MCF 10A (cell line): ENCODE measurements around the gene ANP32B. TPM values are rescaled to one million over a fixed set of nuclear protein-coding genes. Genes with fewer than 3 reads are reported as not detected.

Experiments
- BruUV-seq: library from RNA; stranded (reverse); fragments of 400-500 nt; replicated peaks from 2 replicates; lab custom pipeline; 2021; lab: Mats Ljungman, UMichigan
- CTCF ChIA-PET: fragments of 300-600 bp; sonication (Branson Sonifier 250); formaldehyde crosslinking; extraction: SDS; loops from one replicate; lab custom pipeline; 2021; ENCODE audit warnings: antibody characterized with exemption, inconsistent platforms; lab: Yijun Ruan, JAX
- POLR2A ChIA-PET: fragments of 300-600, 350-650 bp; sonication (Branson Sonifier 250); formaldehyde crosslinking; extraction: SDS; loops from one replicate; lab custom pipeline; 2020; ENCODE audit warnings: antibody characterized with exemption, inconsistent platforms; lab: Yijun Ruan, JAX
- DNase-seq: peaks from one replicate; pipeline ENCODE4 v3.0.0-alpha.2; 2018; ENCODE audit not compliant: unreplicated experiment
- H3K27ac Mint-ChIP-seq: one replicate; pipeline ENCODE4 v1.8.0; 2022; ENCODE audit warnings: mild to moderate bottlenecking, low read depth, mixed read lengths; ENCODE audit not compliant: unreplicated experiment
- H3K27me3 Mint-ChIP-seq: one replicate; pipeline ENCODE4 v1.8.0; 2022; ENCODE audit warnings: mixed read lengths; ENCODE audit not compliant: insufficient read depth, unreplicated experiment
- H3K36me3 Mint-ChIP-seq: one replicate; pipeline ENCODE4 v1.8.0; 2022; ENCODE audit warnings: mild to moderate bottlenecking, moderate library complexity, mixed read lengths; ENCODE audit not compliant: insufficient read depth, unreplicated experiment
- H3K4me1 Mint-ChIP-seq: one replicate; pipeline ENCODE4 v1.8.0; 2022; ENCODE audit warnings: mixed read lengths; ENCODE audit not compliant: insufficient read depth, unreplicated experiment
- H3K4me3 Mint-ChIP-seq: one replicate; pipeline ENCODE4 v1.8.0; 2022; ENCODE audit warnings: mild to moderate bottlenecking, moderate library complexity, mixed read lengths; ENCODE audit not compliant: unreplicated experiment
- H3K9me3 Mint-ChIP-seq: one replicate; pipeline ENCODE4 v1.8.0; 2022; ENCODE audit warnings: mixed read lengths; ENCODE audit not compliant: unreplicated experiment
- intact Hi-C: fragments of 100-400 bp; cut with micrococcal nuclease; formaldehyde crosslinking; loops from 2 replicates; pipeline ENCODE4 v1.14.1; 2022
- total RNA-seq: library from RNA; stranded (reverse); gene quantifications from 2 replicates; pipeline ENCODE4 v1.2.3, GENCODE V29; 2022
- TF ChIP-seq, protein P1 (sequence below): fragments of 200-600 bp; IDR thresholded peaks from one replicate; pipeline ENCODE4 v1.8.0; 2022; ENCODE audit warnings: antibody characterized with exemption, mild to moderate bottlenecking; ENCODE audit not compliant: unreplicated experiment

ANP32B gene
- total RNA-seq, 1 experiment from 2014 or later = 245 TPM

DNA sequence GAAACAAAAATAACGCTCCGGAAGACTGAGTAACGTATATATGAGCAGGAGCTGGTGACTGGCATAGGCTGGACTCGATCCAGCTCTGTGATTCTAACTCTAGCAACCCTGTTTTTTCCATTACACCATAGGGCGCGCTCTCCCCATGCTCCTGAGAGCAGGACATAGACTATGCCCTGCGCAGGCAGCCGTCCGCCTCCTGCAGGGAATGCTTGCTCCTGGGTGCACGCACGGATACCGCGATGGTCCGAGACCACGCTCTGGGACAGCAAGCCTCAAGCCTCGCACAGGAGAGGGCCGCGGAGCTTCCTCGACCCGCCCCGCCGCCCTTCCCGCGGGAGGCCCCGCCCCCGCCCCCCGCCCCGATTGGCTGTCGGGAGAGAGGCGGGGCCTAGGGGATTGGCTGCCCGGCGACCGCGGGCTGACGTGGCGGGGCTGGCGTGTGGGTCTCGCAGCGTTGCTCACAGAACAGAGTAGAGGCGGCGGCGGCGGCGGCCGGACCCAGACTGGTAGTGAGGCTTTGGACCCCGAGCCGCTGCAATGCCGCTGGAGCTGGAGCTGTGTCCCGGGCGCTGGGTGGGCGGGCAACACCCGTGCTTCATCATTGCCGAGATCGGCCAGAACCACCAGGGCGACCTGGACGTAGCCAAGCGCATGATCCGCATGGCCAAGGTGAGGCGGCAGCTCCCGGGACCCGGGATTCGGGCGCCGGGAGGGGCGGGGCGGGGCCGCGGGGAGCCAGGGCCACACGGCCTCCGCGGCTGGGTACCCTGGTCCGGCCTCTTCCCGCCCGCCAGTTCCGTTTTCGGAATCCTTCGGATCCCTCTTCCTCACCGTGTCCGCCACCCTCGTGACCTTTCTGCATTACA, 73.4 kb downstream of the ANP32B start, which contains the start of gene NANS:
Gene NANS (plus strand): TSS at position 464 of the 869 bp plus-strand sequence. CDS start 77 bp downstream, at position 541.
- peak; percentile 94 for DNase-seq
- ChIA-PET CTCF (interaction anchor here (0.5 to 3.0 kb wide), 8 partner anchors 9 to 651 kb away, joined by 3 to 18 read pairs (median 4); no protein-coding TSS in a partner anchor), POLR2A (interaction anchor here (0.6 to 4.2 kb wide), 25 partner anchors 9 to 424 kb away, joined by 3 to 29 read pairs (median 4); partner anchors contain the start of genes ANP32B, NCBP1, TBC1D2 and TRMO)
- Mint-ChIP-seq H3K4me3 (peak within 1 kb of the TSS; percentile 98), H3K36me3 (peaks cover 12% of the 10 kb centered on the region), H3K27ac (peak within 1 kb of the TSS; percentile 97), H3K9me3 (no peaks in the 10 kb centered on the region), H3K4me1 (peaks cover 4% of the 10 kb centered on the region), H3K27me3 (no peaks in the 10 kb centered on the region)
- intact Hi-C loops = loop anchor here (2.0 to 5.0 kb wide), 3 partner anchors 74 to 201 kb away; partner anchors contain the start of genes ANP32B, TBC1D2 and TRMO
- TF ChIP-seq, protein P1, sequence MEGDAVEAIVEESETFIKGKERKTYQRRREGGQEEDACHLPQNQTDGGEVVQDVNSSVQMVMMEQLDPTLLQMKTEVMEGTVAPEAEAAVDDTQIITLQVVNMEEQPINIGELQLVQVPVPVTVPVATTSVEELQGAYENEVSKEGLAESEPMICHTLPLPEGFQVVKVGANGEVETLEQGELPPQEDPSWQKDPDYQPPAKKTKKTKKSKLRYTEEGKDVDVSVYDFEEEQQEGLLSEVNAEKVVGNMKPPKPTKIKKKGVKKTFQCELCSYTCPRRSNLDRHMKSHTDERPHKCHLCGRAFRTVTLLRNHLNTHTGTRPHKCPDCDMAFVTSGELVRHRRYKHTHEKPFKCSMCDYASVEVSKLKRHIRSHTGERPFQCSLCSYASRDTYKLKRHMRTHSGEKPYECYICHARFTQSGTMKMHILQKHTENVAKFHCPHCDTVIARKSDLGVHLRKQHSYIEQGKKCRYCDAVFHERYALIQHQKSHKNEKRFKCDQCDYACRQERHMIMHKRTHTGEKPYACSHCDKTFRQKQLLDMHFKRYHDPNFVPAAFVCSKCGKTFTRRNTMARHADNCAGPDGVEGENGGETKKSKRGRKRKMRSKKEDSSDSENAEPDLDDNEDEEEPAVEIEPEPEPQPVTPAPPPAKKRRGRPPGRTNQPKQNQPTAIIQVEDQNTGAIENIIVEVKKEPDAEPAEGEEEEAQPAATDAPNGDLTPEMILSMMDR = no peak
- no TSS peak for BruUV-seq

DNA sequence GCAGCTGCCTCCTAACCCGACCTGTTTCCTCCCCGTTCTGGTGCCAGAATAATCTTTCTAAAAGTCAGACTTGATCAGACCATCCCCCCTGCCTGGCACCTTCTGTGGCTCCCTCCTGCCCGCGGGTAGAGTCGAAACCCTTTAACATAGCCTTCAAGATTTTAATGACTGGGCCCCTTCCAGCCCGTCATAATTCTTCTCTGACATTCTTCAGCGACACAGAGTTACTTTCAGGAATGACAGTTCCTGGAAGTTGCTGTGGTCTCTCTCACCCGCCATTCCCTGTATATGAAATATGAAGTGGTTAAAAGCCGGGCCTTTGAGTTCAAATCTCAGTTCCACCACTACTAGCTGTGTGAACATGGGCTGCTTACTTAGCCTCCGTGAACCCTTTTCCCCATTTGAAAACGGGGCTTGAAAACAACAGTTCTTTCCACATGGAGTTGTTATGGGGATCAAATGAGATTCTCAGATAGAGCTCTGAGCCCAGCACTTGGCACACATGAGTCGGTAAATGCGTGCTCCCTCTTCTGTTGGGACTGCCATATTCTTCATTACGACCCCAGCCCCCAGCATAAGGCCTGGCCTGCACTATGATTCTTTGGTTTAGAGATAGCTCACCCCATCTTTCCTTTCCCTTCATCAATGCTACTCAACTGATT, 74.1 kb downstream of the ANP32B start:
- H3K36me3 Mint-ChIP-seq = peaks cover 19% of the 10 kb centered on the region
- peak overlapping the region; percentile 97 for H3K27ac Mint-ChIP-seq
- ChIA-PET POLR2A (interaction anchor here (0.7 to 4.2 kb wide), 21 partner anchors 10 to 424 kb away, joined by 3 to 29 read pairs (median 4); partner anchors contain the start of genes ANP32B, NCBP1, TBC1D2 and TRMO), CTCF (interaction anchor here (0.5 to 3.0 kb wide), 12 partner anchors 13 to 266 kb away, joined by 3 to 18 read pairs (median 4); no protein-coding TSS in a partner anchor)
- peak; percentile 32 for DNase-seq
- H3K4me3 Mint-ChIP-seq = peak overlapping the region; percentile 98
- intact Hi-C loops = loop anchor here (2.0 to 5.0 kb wide), 3 partner anchors 74 to 200 kb away; partner anchors contain the start of genes ANP32B, TBC1D2 and TRMO
- TF ChIP-seq, protein P1 = no peak
- no peaks in the 10 kb centered on the region for H3K9me3 Mint-ChIP-seq
- BruUV-seq = TSS peak; percentile 54
- no peaks in the 10 kb centered on the region for H3K27me3 Mint-ChIP-seq
- peaks cover 4% of the 10 kb centered on the region for H3K4me1 Mint-ChIP-seq

DNA sequence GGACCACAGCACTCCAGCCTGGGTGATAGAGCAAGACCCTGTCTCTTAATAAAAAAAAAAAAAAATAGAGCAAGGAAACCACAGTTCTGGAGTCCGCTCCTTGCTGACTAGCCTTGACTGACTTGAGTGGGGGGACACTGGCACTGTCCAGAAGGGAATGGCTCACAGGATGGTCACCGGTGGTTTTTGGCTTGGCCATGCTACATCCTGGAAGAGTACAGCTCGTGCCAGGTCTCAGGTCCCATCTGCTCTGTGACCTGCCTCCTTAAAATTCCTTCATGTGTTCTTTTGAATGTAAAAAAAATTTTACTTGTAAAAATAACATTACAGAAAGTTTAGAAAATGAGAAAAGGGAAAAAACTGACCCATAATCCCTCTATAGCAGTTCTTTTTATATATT, 79.0 kb downstream of the ANP32B start:
- TF ChIP-seq, protein P1 = no peak
- Mint-ChIP-seq H3K27me3 (no peaks in the 10 kb centered on the region), H3K4me3 (no peak overlapping the region), H3K9me3 (no peaks in the 10 kb centered on the region), H3K4me1 (peaks cover 4% of the 10 kb centered on the region), H3K27ac (no peak overlapping the region), H3K36me3 (peaks cover 61% of the 10 kb centered on the region)
- intact Hi-C loops = no loop called here
- no TSS peak for BruUV-seq
- CTCF ChIA-PET = interaction anchor here (1.0 to 2.4 kb wide), 2 partner anchors 10 to 12 kb away, joined by 5 to 15 read pairs; no protein-coding TSS in a partner anchor
- POLR2A ChIA-PET = no interaction called here
- no peak for DNase-seq
